Neuronal stem cell (in vitro differentiated cells): Measurements from ENCODE around the gene LKAAEAR1.

Experiments
- DNase-seq: peaks from one replicate; pipeline ENCODE4 v3.0.0-alpha.2; 2013; ENCODE audit warnings: low spot score
- H2AFZ ChIP-seq: one replicate; pipeline ENCODE4 v1.6.1; 2013; ENCODE audit warnings: mild to moderate bottlenecking, low read length, inconsistent platforms
- H2AK5ac ChIP-seq: 2 replicates; pipeline ENCODE4 v1.6.1; 2013; ENCODE audit warnings: low read depth, mild to moderate bottlenecking, inconsistent platforms, low read length, moderate library complexity, mixed read lengths
- H2BK120ac ChIP-seq: 2 replicates; pipeline ENCODE4 v1.6.1; 2013; ENCODE audit warnings: low read depth, mild to moderate bottlenecking, inconsistent platforms, low read length, moderate library complexity, mixed read lengths
- H2BK12ac ChIP-seq: one replicate; pipeline ENCODE4 v1.6.1; 2013; ENCODE audit warnings: low read length, inconsistent platforms
- H2BK15ac ChIP-seq: 2 replicates; pipeline ENCODE4 v1.6.1; 2013; ENCODE audit warnings: mild to moderate bottlenecking, low read length, inconsistent platforms, mixed read lengths
- H2BK5ac ChIP-seq: one replicate; pipeline ENCODE4 v1.6.1; 2013; ENCODE audit warnings: inconsistent platforms, mild to moderate bottlenecking, low read length, moderate library complexity
- H3K14ac ChIP-seq: one replicate; pipeline ENCODE4 v1.6.1; 2013; ENCODE audit warnings: low read length, inconsistent platforms
- H3K18ac ChIP-seq: 2 replicates; pipeline ENCODE4 v1.6.1; 2013; ENCODE audit warnings: low read length, inconsistent platforms
- H3K23ac ChIP-seq: 2 replicates; pipeline ENCODE4 v1.6.1; 2013; ENCODE audit warnings: low read depth, mild to moderate bottlenecking, mixed read lengths, low read length, inconsistent platforms; ENCODE audit not compliant: poor library complexity
- H3K27ac ChIP-seq: replicated peaks from 3 replicates; pipeline ENCODE4 v1.5.1; 2013; ENCODE audit warnings: low read length, inconsistent platforms
- H3K27me3 ChIP-seq, 3 experiments: 2 replicates each; pipeline ENCODE4 v1.6.1; 2013; ENCODE audit warnings: low read length in 3 of 3, mild to moderate bottlenecking in 2 of 3, inconsistent platforms in 1 of 3, low read depth in 1 of 3, mixed read lengths in 1 of 3, moderate library complexity in 1 of 3; ENCODE audit not compliant: control insufficient read depth in 3 of 3, insufficient read depth in 3 of 3
- H3K36me3 ChIP-seq, 2 donors: replicated peaks in 1 of 2; 2 replicates each; pipeline ENCODE4 v1.6.1; 2013; ENCODE audit warnings: low read length in 2 of 2; ENCODE audit not compliant: control insufficient read depth in 2 of 2, insufficient read depth in 2 of 2
- H3K4ac ChIP-seq: 2 replicates; pipeline ENCODE4 v1.6.1; 2013; ENCODE audit warnings: inconsistent platforms, mild to moderate bottlenecking, low read length, moderate library complexity
- H3K4me1 ChIP-seq, 2 donors: 1 replicate in 1 of 2; 2 replicates in 1 of 2; pipeline ENCODE4 v1.6.1; 2013; ENCODE audit warnings: low read length in 2 of 2, low read depth in 1 of 2; ENCODE audit not compliant: control insufficient read depth in 2 of 2, insufficient read depth in 1 of 2
- H3K4me2 ChIP-seq: one replicate; pipeline ENCODE4 v1.6.1; 2013; ENCODE audit warnings: mild to moderate bottlenecking, low read length, inconsistent platforms; ENCODE audit not compliant: insufficient read depth, poor library complexity, severe bottlenecking
- H3K4me3 ChIP-seq, 2 donors: 2 replicates each; pipeline ENCODE4 v1.5.1; 2013; ENCODE audit warnings: low read length in 2 of 2, mild to moderate bottlenecking in 2 of 2, inconsistent platforms in 1 of 2, moderate library complexity in 1 of 2
- H3K79me1 ChIP-seq: one replicate; pipeline ENCODE4 v1.6.1; 2013; ENCODE audit warnings: low read depth, mild to moderate bottlenecking, inconsistent platforms, low read length, moderate library complexity
- H3K9ac ChIP-seq: one replicate; pipeline ENCODE4 v1.6.1; 2013; ENCODE audit warnings: mild to moderate bottlenecking, low read depth, low read length, inconsistent platforms; ENCODE audit not compliant: poor library complexity
- H3K9me3 ChIP-seq, 2 donors: replicated peaks in 1 of 2; 2 replicates each; pipeline versions ENCODE3 to v1.6.1; 2013; ENCODE audit warnings: low read length in 2 of 2, mild to moderate bottlenecking in 2 of 2, inconsistent platforms in 1 of 2, low read depth in 1 of 2, mixed read lengths in 1 of 2, moderate library complexity in 1 of 2; ENCODE audit not compliant: control insufficient read depth in 2 of 2, insufficient read depth in 1 of 2
- H4K8ac ChIP-seq: one replicate; pipeline ENCODE4 v1.6.1; 2013; ENCODE audit warnings: low read depth, mild to moderate bottlenecking, inconsistent platforms, low read length, moderate library complexity
- H4K91ac ChIP-seq: one replicate; pipeline ENCODE4 v1.6.1; 2013; ENCODE audit warnings: low read length, low read depth, mild to moderate bottlenecking, inconsistent platforms; ENCODE audit not compliant: poor library complexity
- WGBS, 2 donors: extraction: QIAGEN DNeasy Blood & Tissue Kit; methylation state at CpG; one replicate each; pipeline ENCODE4 v1.1.7; 2013; ENCODE audit warnings: missing lambda C conversion rate in 2 of 2, mixed read lengths in 1 of 2; ENCODE audit not compliant: insufficient read length in 2 of 2, insufficient replicate concordance in 1 of 2; ENCODE audit errors: extremely low coverage in 2 of 2; 5-methylcytosine and 5-hydroxymethylcytosine counted together

Gene LKAAEAR1

DNA sequence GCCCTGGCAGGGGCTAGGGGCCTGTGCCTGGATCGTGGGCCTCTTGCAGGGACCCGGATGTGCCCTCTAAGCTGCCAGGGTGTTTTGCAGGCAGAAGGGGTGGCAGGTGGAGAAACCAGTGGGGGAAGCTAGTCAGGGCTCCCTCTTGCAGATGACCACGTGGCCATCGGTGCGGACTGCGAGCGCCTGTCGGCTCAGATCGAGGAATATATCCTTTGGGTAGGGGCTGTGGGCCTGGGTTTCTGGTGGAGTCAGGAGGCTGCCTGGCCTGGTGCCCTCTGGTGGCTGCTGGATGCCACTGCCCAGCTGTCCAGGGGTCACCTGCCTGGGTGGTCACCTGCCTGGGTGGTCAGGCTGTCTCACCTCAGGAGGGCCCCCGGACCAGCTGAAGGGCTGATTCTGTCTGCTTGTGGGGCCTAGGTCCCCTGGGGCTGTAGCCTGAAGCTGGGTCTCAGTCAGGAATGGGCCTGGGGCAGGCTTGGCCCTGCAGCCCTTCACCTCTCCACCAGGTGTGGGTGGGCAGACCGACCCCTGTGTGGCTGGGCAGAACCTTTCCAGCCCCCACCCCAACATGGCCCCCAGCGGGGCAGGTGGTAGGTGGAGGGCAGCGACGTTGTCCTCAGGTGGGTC lies 14.5 kb downstream of the LKAAEAR1 start:
- H4K91ac ChIP-seq, result no peak overlapping the region
- no peak overlapping the region for H2AFZ ChIP-seq
- H2BK12ac ChIP-seq, result no peak overlapping the region
- H3K23ac ChIP-seq, result peak overlapping the region; percentile 67
- H3K9me3 ChIP-seq, result no peaks in the 10 kb centered on the region
- no peak overlapping the region for H3K9ac ChIP-seq
- H3K4me3 ChIP-seq, result no peak overlapping the region
- no CpG with 5 or more reads among the region's 14 CpGs for WGBS, 2 donors
- peak overlapping the region; percentile 87 for H2BK5ac ChIP-seq
- peak; percentile 67 for DNase-seq
- peak overlapping the region; percentile 71 for H3K18ac ChIP-seq
- peak overlapping the region; percentile 32 for H2AK5ac ChIP-seq
- H2BK15ac ChIP-seq, result no peak overlapping the region
- peaks cover 4 to 6% of the 10 kb centered on the region in 2 donors for H3K4me1 ChIP-seq
- peak overlapping the region; percentile 72 for H2BK120ac ChIP-seq
- H3K36me3 ChIP-seq, result peaks cover 14 to 20% of the 10 kb centered on the region in 2 donors
- peaks cover 2% of the 10 kb centered on the region for H3K79me1 ChIP-seq
- no peaks in the 10 kb centered on the region for H3K27me3 ChIP-seq
- H3K4me2 ChIP-seq, result no peak overlapping the region
- no peak overlapping the region for H4K8ac ChIP-seq
- no peak overlapping the region for H3K27ac ChIP-seq
- no peak overlapping the region for H3K4ac ChIP-seq
- H3K14ac ChIP-seq, result no peak overlapping the region

GRCh38 chr20:64069209-64069613 lies 15.0 kb downstream of the LKAAEAR1 start:
- Histone ChIP-seq H2BK15ac (peak overlapping the region; percentile 58), H3K18ac (peak overlapping the region; percentile 71), H3K27ac (no peak overlapping the region), H3K4me2 (no peak overlapping the region), H3K14ac (no peak overlapping the region), H3K9ac (no peak overlapping the region), H2AFZ (no peak overlapping the region), H3K36me3 (peaks cover 14 to 20% of the 10 kb centered on the region in 2 donors), H2BK120ac (peak overlapping the region; percentile 72), H3K4me1 (peaks cover 7 to 12% of the 10 kb centered on the region in 2 donors), H4K91ac (no peak overlapping the region), H3K4me3 (no peak overlapping the region), H2BK5ac (peak overlapping the region; percentile 87), H4K8ac (no peak overlapping the region), H3K4ac (no peak overlapping the region), H2AK5ac (peak overlapping the region; percentile 32), H2BK12ac (no peak overlapping the region), H3K27me3 (no peaks in the 10 kb centered on the region), H3K79me1 (peaks cover 4% of the 10 kb centered on the region), H3K23ac (peak overlapping the region; percentile 65), H3K9me3 (no peaks in the 10 kb centered on the region)
- WGBS, 2 donors, result no CpG with 5 or more reads among the region's 20 CpGs
- DNase-seq, result no peak

- no peak overlapping the region for H3K27ac ChIP-seq
- no peak overlapping the region for H4K91ac ChIP-seq
- H3K36me3 ChIP-seq, result peaks cover 14 to 20% of the 10 kb centered on the region in 2 donors
- H3K4ac ChIP-seq, result no peak overlapping the region
- H3K4me2 ChIP-seq, result no peak overlapping the region
- H3K4me3 ChIP-seq, result no peak overlapping the region
- H3K27me3 ChIP-seq, result no peaks in the 10 kb centered on the region
- peak overlapping the region; percentile 87 for H2BK5ac ChIP-seq
- H3K4me1 ChIP-seq, result peaks cover 11 to 17% of the 10 kb centered on the region in 2 donors
- no peak overlapping the region for H3K9ac ChIP-seq
- peak overlapping the region; percentile 3 for H3K14ac ChIP-seq
- H2BK120ac ChIP-seq, result peak overlapping the region; percentile 72
- peak overlapping the region; percentile 58 for H2BK15ac ChIP-seq
- no peak overlapping the region for H4K8ac ChIP-seq
- H2BK12ac ChIP-seq, result no peak overlapping the region
- WGBS, 2 donors, result no CpG with 5 or more reads among the region's 12 CpGs
- H3K79me1 ChIP-seq, result peaks cover 8% of the 10 kb centered on the region
- DNase-seq, result no peak
- H3K9me3 ChIP-seq, result no peaks in the 10 kb centered on the region
- no peak overlapping the region for H3K18ac ChIP-seq
- H3K23ac ChIP-seq, result peak overlapping the region; percentile 65
- no peak overlapping the region for H2AK5ac ChIP-seq
- H2AFZ ChIP-seq, result no peak overlapping the region
Observed at GRCh38 chr20:64068386-64069208, 15.6 kb downstream of the LKAAEAR1 start.

DNA sequence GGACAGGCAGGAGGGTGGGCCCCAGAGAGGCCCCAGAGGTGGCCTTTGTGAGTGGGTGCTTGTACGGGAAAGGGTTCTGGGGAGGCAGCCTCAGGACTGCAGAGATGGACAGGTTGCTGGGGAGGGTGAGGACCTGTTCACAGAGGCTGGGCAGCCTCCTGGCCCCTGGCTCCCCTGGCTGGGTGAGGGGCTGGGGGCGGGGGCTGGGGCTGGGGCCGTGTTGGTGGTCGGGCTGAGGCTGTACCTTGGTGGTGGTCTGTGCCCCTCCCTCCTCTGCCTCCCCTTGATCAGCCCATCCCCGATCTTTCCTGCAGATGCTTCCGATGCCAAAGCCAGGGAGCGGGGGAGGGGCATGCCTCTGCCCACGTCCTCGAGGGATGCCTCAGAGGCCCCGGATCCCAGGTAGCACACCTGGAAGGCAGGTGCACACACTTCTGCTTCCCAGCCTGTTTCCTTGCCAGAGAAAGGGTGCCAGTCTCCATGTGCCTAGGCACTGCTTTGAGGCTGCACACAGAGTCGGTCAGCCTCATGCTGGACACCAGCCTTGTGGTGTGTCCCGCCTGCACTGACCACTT lies 16.4 kb downstream of the LKAAEAR1 start:
- Histone ChIP-seq H3K14ac (no peak overlapping the region), H4K8ac (no peak overlapping the region), H3K27ac (no peak overlapping the region), H2BK120ac (no peak overlapping the region), H4K91ac (no peak overlapping the region), H3K4ac (no peak overlapping the region), H2BK15ac (no peak overlapping the region), H3K79me1 (peaks cover 12% of the 10 kb centered on the region), H2BK12ac (no peak overlapping the region), H2AK5ac (no peak overlapping the region), H3K18ac (peak overlapping the region; percentile 28), H2AFZ (no peak overlapping the region), H3K4me2 (no peak overlapping the region), H3K9me3 (no peaks in the 10 kb centered on the region), H3K9ac (no peak overlapping the region), H2BK5ac (no peak overlapping the region), H3K4me3 (no peak overlapping the region), H3K4me1 (peaks cover 11 to 17% of the 10 kb centered on the region in 2 donors), H3K36me3 (peaks cover 14 to 20% of the 10 kb centered on the region in 2 donors), H3K23ac (peak overlapping the region; percentile 73), H3K27me3 (no peaks in the 10 kb centered on the region)
- WGBS, 2 donors, result no CpG with 5 or more reads among the region's 12 CpGs
- no peak for DNase-seq
